ENCODE data around the gene SLC35A5.

GRCh38 chr3:112617285-112617684, 55.4 kb downstream of the SLC35A5 start:
- TF ChIP-seq CTCF (IDR thresholded peaks at IDR 0.05; ENCODE audit: low read depth, low read length, missing input control) (no peak), NR2F2 (IDR thresholded peaks at IDR 0.05) (no peak), EGR1 (IDR thresholded peaks at IDR 0.05; ENCODE audit: low read depth in 2 of 2) (no peak), YY1 (IDR thresholded peaks at IDR 0.05) (no peak), TAF1 (conservative IDR thresholded peaks at IDR 0.05) (no peak), GABPA (IDR thresholded peaks at IDR 0.05 in 1 of 2, conservative IDR thresholded peaks at IDR 0.05 in 1 of 2) (no peak)

Data from liver (tissue), 3 donors.